SH-SY5Y (cell line): Measurements from ENCODE around the gene ATP1A1.

Experiments
- GATA2 ChIP-seq: IDR thresholded peaks from 2 replicates; pipeline ENCODE4 v1.6.1; 2011; ENCODE audit warnings: mild to moderate bottlenecking, low read depth, low read length
- GATA3 ChIP-seq: IDR thresholded peaks from 2 replicates; pipeline ENCODE4 v1.6.1; 2011; ENCODE audit warnings: low read depth, mild to moderate bottlenecking, low read length, moderate library complexity

GRCh38 chr1:116434849-116435248 is 61.8 kb downstream of the ATP1A1 start:
- no peak for TF ChIP-seq GATA2
- no peak for TF ChIP-seq GATA3
